ENCODE data around the gene VAMP1. TPM values are rescaled to one million over a fixed set of nuclear protein-coding genes. Genes with fewer than 3 reads are reported as not detected.

VAMP1 gene
- total RNA-seq, 1 experiment from 2014 or later = 13.9 TPM

DNA sequence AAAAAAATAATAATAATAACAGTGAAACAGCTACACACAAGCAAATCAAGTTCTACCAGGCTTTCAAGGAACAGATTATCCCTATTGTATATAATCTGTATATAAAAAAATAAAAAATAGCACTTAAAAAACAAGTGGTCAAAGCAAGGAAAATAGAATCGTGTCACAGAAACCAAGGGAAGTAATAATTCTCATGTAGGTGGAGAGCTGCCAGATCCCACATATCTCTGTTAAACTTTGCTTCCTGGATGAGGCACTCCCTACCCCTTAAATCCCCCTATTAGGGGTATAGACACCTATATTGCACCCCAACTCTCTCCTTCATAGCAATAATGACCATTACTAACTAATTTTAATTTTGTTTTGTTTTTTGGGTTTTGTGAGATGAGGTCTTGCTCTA lies 30.1 kb downstream of the VAMP1 start:
- H3K4me3 ChIP-seq (ENCODE audit: low read length) = no peak overlapping the region
- H3K27ac ChIP-seq (ENCODE audit: low read length) = no peak overlapping the region
- no peaks in the 10 kb centered on the region for H3K9me2 ChIP-seq (replicated peaks; ENCODE audit: low read length)
- H3F3A ChIP-seq (ENCODE audit: low read length, unreplicated experiment) = no peaks in the 10 kb centered on the region
- POLR2A ChIA-PET (ENCODE audit: unreplicated experiment) = no interaction called here
- no peaks in the 10 kb centered on the region for H3K79me2 ChIP-seq (ENCODE audit: low read length)
- intact Hi-C loops (cut with micrococcal nuclease) = no loop called here
- ATAC-seq (no peak), DNase-seq (no peak)
- TF ChIP-seq EZH2phosphoT487 (IDR thresholded peaks at IDR 0.05; ENCODE audit: borderline replicate concordance, low read length) = no peak
- TF ChIP-seq, protein P1, sequence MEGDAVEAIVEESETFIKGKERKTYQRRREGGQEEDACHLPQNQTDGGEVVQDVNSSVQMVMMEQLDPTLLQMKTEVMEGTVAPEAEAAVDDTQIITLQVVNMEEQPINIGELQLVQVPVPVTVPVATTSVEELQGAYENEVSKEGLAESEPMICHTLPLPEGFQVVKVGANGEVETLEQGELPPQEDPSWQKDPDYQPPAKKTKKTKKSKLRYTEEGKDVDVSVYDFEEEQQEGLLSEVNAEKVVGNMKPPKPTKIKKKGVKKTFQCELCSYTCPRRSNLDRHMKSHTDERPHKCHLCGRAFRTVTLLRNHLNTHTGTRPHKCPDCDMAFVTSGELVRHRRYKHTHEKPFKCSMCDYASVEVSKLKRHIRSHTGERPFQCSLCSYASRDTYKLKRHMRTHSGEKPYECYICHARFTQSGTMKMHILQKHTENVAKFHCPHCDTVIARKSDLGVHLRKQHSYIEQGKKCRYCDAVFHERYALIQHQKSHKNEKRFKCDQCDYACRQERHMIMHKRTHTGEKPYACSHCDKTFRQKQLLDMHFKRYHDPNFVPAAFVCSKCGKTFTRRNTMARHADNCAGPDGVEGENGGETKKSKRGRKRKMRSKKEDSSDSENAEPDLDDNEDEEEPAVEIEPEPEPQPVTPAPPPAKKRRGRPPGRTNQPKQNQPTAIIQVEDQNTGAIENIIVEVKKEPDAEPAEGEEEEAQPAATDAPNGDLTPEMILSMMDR (conservative IDR thresholded peaks at IDR 0.05; ENCODE audit: low read depth, low read length) = no peak
- no peak for TF ChIP-seq EZH2 (IDR thresholded peaks at IDR 0.05; ENCODE audit: low read length, unreplicated experiment)
- no peaks in the 10 kb centered on the region for H4K20me1 ChIP-seq (ENCODE audit: low read length)
- no peak overlapping the region for H2AFZ ChIP-seq (ENCODE audit: low read length)
- H3K9ac ChIP-seq (ENCODE audit: low read length) = no peak overlapping the region
- H3K4me2 ChIP-seq (ENCODE audit: low read length) = no peak overlapping the region
- H3K36me3 ChIP-seq (ENCODE audit: low read depth, low read length) = no peaks in the 10 kb centered on the region
- H3K9me3 ChIP-seq (ENCODE audit: low read length) = no peaks in the 10 kb centered on the region
- no peaks in the 10 kb centered on the region for H3K4me1 ChIP-seq (ENCODE audit: insufficient read depth, low read length)
- CTCF ChIA-PET = no interaction called here
- H3K27me3 ChIP-seq (ENCODE audit: low read length) = no peaks in the 10 kb centered on the region
- BruUV-seq (replicated peaks) = no TSS peak

DNA sequence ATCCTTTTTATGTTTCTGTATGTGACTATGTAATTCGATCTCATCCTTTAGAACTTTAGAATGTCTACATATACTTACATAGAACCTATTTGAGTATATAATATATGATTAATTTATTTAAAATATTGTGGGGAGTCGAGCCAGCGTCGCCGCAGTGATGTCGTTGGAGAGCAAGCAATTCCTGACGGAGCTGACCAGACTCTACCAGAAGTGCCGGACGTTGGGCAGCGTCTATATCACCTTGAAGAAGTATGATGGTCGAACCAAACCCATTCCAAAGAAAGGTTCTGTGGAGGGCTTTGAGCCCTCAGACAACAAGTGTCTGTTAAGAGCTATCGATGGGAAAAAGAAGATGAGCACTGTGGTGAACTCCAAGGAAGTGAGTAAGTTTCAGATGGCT lies 32.1 kb downstream of the VAMP1 start:
- no peaks in the 10 kb centered on the region for H3K36me3 ChIP-seq (ENCODE audit: low read depth, low read length)
- no peaks in the 10 kb centered on the region for H3K79me2 ChIP-seq (ENCODE audit: low read length)
- DNase-seq (no peak), ATAC-seq (no peak)
- no TSS peak for BruUV-seq (replicated peaks)
- no peak for TF ChIP-seq EZH2 (IDR thresholded peaks at IDR 0.05; ENCODE audit: low read length, unreplicated experiment)
- TF ChIP-seq, protein P1 (conservative IDR thresholded peaks at IDR 0.05; ENCODE audit: low read depth, low read length) = no peak
- no peak for TF ChIP-seq EZH2phosphoT487 (IDR thresholded peaks at IDR 0.05; ENCODE audit: borderline replicate concordance, low read length)
- ChIA-PET POLR2A (ENCODE audit: unreplicated experiment) (no interaction called here), CTCF (no interaction called here)
- intact Hi-C loops (cut with micrococcal nuclease) = no loop called here
- no peaks in the 10 kb centered on the region for H3K9me3 ChIP-seq (ENCODE audit: low read length)
- no peaks in the 10 kb centered on the region for H3K4me1 ChIP-seq (ENCODE audit: insufficient read depth, low read length)
- H3K9ac ChIP-seq (ENCODE audit: low read length) = no peak overlapping the region
- no peak overlapping the region for H2AFZ ChIP-seq (ENCODE audit: low read length)
- H3F3A ChIP-seq (ENCODE audit: low read length, unreplicated experiment) = no peaks in the 10 kb centered on the region
- H3K9me2 ChIP-seq (replicated peaks; ENCODE audit: low read length) = no peaks in the 10 kb centered on the region
- no peaks in the 10 kb centered on the region for H3K27me3 ChIP-seq (ENCODE audit: low read length)
- no peak overlapping the region for H3K27ac ChIP-seq (ENCODE audit: low read length)
- H3K4me2 ChIP-seq (ENCODE audit: low read length) = no peak overlapping the region
- H4K20me1 ChIP-seq (ENCODE audit: low read length) = no peaks in the 10 kb centered on the region
- no peak overlapping the region for H3K4me3 ChIP-seq (ENCODE audit: low read length)

DNA sequence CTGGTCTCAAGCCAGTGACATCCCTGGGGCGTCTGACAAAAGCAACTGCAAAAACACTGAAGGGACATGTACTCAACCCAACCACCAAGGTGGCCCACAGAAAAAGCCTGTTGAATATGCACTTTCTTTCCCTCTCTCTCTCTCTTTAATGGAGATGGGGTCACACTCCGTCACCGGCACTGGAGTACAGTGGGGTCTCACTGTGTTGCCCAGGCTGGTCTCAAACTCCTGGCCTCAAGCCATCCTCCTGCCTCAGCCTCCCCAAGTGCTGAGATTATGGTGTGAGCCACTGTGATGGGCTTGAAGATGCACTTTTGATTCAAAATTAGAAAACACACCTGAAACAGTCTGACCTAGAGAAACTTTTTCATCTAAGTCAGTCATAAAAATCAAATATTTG lies 32.9 kb downstream of the VAMP1 start:
- no peaks in the 10 kb centered on the region for H3K9me3 ChIP-seq (ENCODE audit: low read length)
- H3K27ac ChIP-seq (ENCODE audit: low read length) = no peak overlapping the region
- CTCF ChIA-PET = no interaction called here
- ATAC-seq (no peak), DNase-seq (no peak)
- H3K4me3 ChIP-seq (ENCODE audit: low read length) = no peak overlapping the region
- no peaks in the 10 kb centered on the region for H3F3A ChIP-seq (ENCODE audit: low read length, unreplicated experiment)
- no peaks in the 10 kb centered on the region for H3K4me1 ChIP-seq (ENCODE audit: insufficient read depth, low read length)
- no peak overlapping the region for H3K4me2 ChIP-seq (ENCODE audit: low read length)
- H3K9ac ChIP-seq (ENCODE audit: low read length) = no peak overlapping the region
- H3K79me2 ChIP-seq (ENCODE audit: low read length) = no peaks in the 10 kb centered on the region
- intact Hi-C loops (cut with micrococcal nuclease) = no loop called here
- POLR2A ChIA-PET (ENCODE audit: unreplicated experiment) = no interaction called here
- TF ChIP-seq EZH2phosphoT487 (IDR thresholded peaks at IDR 0.05; ENCODE audit: borderline replicate concordance, low read length) = no peak
- TF ChIP-seq, protein P1 (conservative IDR thresholded peaks at IDR 0.05; ENCODE audit: low read depth, low read length) = no peak
- no peak for TF ChIP-seq EZH2 (IDR thresholded peaks at IDR 0.05; ENCODE audit: low read length, unreplicated experiment)
- H3K36me3 ChIP-seq (ENCODE audit: low read depth, low read length) = no peaks in the 10 kb centered on the region
- no TSS peak for BruUV-seq (replicated peaks)
- H3K9me2 ChIP-seq (replicated peaks; ENCODE audit: low read length) = no peaks in the 10 kb centered on the region
- H2AFZ ChIP-seq (ENCODE audit: low read length) = no peak overlapping the region
- no peaks in the 10 kb centered on the region for H4K20me1 ChIP-seq (ENCODE audit: low read length)
- H3K27me3 ChIP-seq (ENCODE audit: low read length) = no peaks in the 10 kb centered on the region
